Measurements from ENCODE around the gene HPSE2.

The HPSE2 gene

GRCh38 chr10:98422182-98422581 is 813.5 kb downstream of the HPSE2 start:
- DNase-seq: no peak

- DNase-seq: no peak
These were observed 814.9 kb downstream of the HPSE2 start for GRCh38 chr10:98420786-98421185.

- DNase-seq: no peak
These were observed 816.0 kb downstream of the HPSE2 start for GRCh38 chr10:98419469-98420261.

GRCh38 chr10:98418665-98419468 is 816.8 kb downstream of the HPSE2 start:
- DNase-seq: no peak

GRCh38 chr10:98417973-98418664 is 817.5 kb downstream of the HPSE2 start:
- no peak for DNase-seq

- no peak for DNase-seq
These were observed 818.1 kb downstream of the HPSE2 start for GRCh38 chr10:98417481-98417959.

- DNase-seq: no peak
These were observed 818.9 kb downstream of the HPSE2 start for GRCh38 chr10:98416606-98417388.

- no peak for DNase-seq
These were observed 819.9 kb downstream of the HPSE2 start for GRCh38 chr10:98415731-98416119.

GRCh38 chr10:98414932-98415730 is 820.5 kb downstream of the HPSE2 start, which contains the start of gene PYROXD2:
TSS of gene PYROXD2 (minus strand) at chr10:98415182. CDS start at chr10:98415135, 47 bp downstream.
- peak; percentile 65 for DNase-seq

- DNase-seq: no peak
These were observed 821.1 kb downstream of the HPSE2 start for GRCh38 chr10:98414578-98414931.

GRCh38 chr10:98411768-98412167 is 823.9 kb downstream of the HPSE2 start:
- no peak for DNase-seq

GRCh38 chr10:98411166-98411565 is 824.5 kb downstream of the HPSE2 start:
- no peak for DNase-seq

GRCh38 chr10:98410759-98411158 is 824.9 kb downstream of the HPSE2 start:
- no peak for DNase-seq

GRCh38 chr10:98410135-98410743 is 825.4 kb downstream of the HPSE2 start:
- DNase-seq: no peak

- DNase-seq: no peak
These were observed 826.9 kb downstream of the HPSE2 start for GRCh38 chr10:98408799-98409198.

- no peak for DNase-seq
These were observed 827.9 kb downstream of the HPSE2 start for GRCh38 chr10:98407744-98408241.

Data from NCI-H1694 treated with DMSO at 0.1 percent for 48 hours (cell line).